Left renal cortex interstitium (tissue), 4 donors: ENCODE data around the gene NSRP1. TPM values are rescaled to one million over a fixed set of nuclear protein-coding genes. Genes with fewer than 3 reads are reported as not detected.

Source experiments
- polyA plus RNA-seq, 4 donors: library from polyadenylated mRNA; unstranded; fragments of 120-200 nt; gene quantifications; one replicate each; pipeline ENCODE4 v1.2.1, GENCODE V29; 2013; ENCODE audit not compliant: insufficient read length in 4 of 4

The NSRP1 gene
- polyA plus RNA-seq, 4 donors = 35.6 to 46.4 (median 41.6) TPM

Other genes with a start within 250 kb of the NSRP1 start
- 10 to 100 TPM; 14.9 to 20.9 (median 18.2) TPM for gene SSH2, start 186.6 kb upstream of the NSRP1 start, polyA plus RNA-seq
- 1 to 10 TPM; 1.3 to 4.3 (median 2.7) TPM for gene EFCAB5, start 175.2 kb upstream of the NSRP1 start, polyA plus RNA-seq
- 1 to 10 TPM in 1 of 4 donors, under 1 TPM in 3; 0.52 to 1.0 (median 0.83) TPM for gene SLC6A4, start 118.9 kb downstream of the NSRP1 start, polyA plus RNA-seq
- 10 to 100 TPM; 72.3 to 99.7 (median 81.3) TPM for gene BLMH, start 175.1 kb downstream of the NSRP1 start, polyA plus RNA-seq
- 1 to 10 TPM in 1 of 4 donors, under 1 TPM in 3; 0.59 to 1.2 (median 0.83) TPM for gene TMIGD1, start 217.2 kb downstream of the NSRP1 start, polyA plus RNA-seq